GM18951 (cell line): Measurements from ENCODE around the gene ATP5F1A.

ENCODE experiments used
- POLR2A ChIP-seq: IDR thresholded peaks from 4 replicates; pipeline ENCODE4 v1.6.1; 2011; ENCODE audit warnings: mild to moderate bottlenecking; ENCODE audit not compliant: insufficient read length, insufficient read depth; ENCODE audit errors: extremely low read depth
- in situ Hi-C: fragments of 300-500 bp; cut with MboI; formaldehyde crosslinking; loops from one replicate; pipeline ENCODE4 v1.12.0; 2022; ENCODE audit warnings: low sequenced_read_pairs, mixed read lengths, inconsistent platforms; ENCODE audit not compliant: unreplicated experiment

ATP5F1A gene

DNA sequence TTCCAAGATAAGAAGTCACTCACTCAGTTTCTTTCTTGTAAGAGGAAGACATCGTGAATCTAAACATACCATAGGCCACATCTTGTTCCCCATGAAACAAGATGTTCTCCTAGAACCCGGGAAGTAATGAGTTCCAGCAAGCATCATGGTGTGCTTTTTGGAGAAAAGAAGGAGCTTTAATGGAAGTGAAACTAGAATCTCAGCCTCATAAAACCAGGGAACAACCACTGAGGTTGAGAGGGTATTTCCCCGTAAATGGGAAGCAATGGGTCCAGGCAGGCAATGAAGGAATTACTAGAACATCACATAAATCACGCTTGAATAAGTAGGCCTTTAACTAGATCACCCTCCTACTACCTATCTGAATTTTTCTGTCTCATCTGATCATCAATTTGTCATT, 66.4 kb downstream of the ATP5F1A start:
- in situ Hi-C loops: no loop called here
- TF ChIP-seq POLR2A: no peak
